AML-193 (cell line): ENCODE data around the gene FOCAD.
"Not testable (repeated sequence)": the region's sequence is repeated elsewhere in the genome, so short reads cannot be mapped to it uniquely, and the experiment has no call there.

Source experiments
- DNase-seq, 2 experiments: peaks; one replicate each; lab custom pipeline; 2025; lab: John Stamatoyannopoulos, UW

Gene FOCAD

GRCh38 chr9:20962536-20963225 lies 278.6 kb downstream of the FOCAD start:
- DNase-seq: no peak

- no peak for DNase-seq
Measured at GRCh38 chr9:20972684-20973083, 288.6 kb downstream of the FOCAD start.

DNA sequence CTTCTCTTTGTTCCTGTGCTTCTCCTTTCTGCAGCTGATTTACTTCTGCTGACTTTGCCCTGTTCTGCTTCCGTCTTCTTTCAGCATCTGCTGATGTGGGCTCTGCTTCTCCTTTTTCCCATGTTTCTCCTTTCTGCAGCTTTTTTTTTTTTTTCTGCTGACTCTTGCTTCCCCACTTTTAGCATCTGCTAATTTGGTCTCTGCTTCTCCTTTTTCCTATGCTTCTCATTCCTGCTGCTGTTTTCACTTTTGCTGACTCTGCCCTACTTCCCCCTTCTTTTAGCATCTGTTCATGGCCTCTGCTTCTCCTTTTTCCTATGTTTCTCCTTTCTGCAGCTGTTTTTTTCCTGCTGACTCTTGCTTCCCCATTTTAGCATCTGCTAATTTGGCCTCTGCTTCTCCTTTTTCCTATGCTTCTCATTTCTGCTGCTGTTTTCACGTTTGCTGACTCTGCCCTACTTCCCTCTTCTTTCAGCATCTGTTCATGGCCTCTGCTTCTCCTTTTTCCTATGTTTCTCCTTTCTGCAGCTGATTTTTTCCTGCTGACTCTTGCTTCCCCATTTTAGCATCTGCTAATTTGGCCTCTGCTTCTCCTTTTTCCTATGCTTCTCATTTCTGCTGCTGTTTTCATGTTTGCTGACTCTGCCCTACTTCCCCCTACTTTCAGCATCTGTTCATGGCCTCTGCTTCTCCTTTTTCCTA lies 289.3 kb downstream of the FOCAD start:
- not testable (repeated sequence) for DNase-seq

DNA sequence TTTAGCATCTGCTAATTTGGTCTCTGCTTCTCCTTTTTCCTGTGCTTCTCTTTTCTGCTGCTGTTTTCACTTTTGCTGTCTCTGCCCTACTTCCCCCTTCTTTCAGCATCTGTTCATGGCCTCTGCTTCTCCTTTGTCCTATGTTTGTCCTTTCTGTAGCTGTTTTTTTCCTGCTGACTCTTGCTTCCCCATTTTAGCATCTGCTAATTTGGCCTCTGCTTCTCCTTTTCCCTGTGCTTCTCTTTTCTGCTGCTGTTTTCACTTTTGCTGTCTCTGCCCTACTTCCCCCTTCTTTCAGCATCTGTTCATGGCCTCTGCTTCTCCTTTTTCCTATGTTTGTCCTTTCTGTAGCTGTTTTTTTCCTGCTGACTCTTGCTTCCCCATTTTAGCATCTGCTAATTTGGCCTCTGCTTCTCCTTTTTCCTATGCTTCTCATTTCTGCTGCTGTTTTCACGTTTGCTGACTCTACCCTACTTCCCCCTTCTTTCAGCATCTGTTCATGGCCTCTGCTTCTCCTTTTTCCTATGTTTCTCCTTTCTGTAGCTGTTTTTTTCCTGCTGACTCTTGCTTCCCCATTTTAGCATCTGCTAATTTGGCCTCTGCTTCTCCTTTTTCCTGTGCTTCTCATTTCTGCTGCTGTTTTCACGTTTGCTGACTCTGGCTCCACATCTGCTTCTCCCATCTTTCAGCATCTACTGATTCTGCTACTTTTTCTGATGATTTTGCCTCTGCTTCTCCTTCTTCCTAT lies 290.3 kb downstream of the FOCAD start:
- DNase-seq: not testable (repeated sequence)

GRCh38 chr9:20978249-20978648 lies 294.2 kb downstream of the FOCAD start:
- DNase-seq: no peak

- DNase-seq: peak; percentile 82 to 87
Measured at GRCh38 chr9:20980832-20981455, 296.9 kb downstream of the FOCAD start.

DNA sequence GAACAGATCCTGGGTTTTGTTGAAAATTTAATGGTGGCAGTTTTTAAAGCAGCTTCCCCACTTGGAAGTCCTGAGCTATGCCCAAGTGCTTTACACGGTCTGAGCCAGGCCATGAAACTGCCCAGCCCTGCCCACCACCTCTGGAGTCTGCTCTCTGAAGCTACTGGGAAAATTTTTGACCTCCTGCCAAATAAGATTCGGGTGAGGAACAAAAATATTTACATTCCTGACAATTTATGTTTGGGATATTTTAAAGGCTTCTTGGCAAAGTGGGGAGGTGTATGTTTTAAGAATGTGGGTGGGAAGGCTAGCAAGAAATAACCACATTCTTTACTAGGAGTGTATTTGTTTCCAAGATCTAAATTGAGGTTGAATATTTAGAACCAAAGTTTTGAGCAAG lies 297.4 kb downstream of the FOCAD start:
- DNase-seq: no peak

DNA sequence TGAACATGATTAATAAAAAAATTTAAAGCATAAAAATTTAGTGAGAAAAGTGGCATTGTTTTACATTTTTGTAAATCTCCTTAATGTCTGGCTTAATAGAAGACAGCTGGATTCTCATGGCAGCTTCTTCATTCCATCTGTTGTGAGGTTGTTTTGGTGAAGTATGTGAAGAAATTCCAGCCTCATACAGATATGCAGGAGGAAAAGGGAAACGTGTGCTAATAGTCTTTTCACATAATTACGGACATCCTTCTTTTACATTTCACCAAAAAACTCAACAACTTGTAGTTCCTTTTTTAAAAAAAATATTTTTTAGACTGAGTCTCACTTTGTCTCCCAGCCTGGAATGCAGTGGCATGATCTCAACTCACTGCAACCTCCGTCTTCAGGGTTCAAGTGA lies 300.4 kb downstream of the FOCAD start:
- no peak for DNase-seq

- no peak for DNase-seq
Measured at GRCh38 chr9:20985851-20986600, 302.0 kb downstream of the FOCAD start.

DNA sequence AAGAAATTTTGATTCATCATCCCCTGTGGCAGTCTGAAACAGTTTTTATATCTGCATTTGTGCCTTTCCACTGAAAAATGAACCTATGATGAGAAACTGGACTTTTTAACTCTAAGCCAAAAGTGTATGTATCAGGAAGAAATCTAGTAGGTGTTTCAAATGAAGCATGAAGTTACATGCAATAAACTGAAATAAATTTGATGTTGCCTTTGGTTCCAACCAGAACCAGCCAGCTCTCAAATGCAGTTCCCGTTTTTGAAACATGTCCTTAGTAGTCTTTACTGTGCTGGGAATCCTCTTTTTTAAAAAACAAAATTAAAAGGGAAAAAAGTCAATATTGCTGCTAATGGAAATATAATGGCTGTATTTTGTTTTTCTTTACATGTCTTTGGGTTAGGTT lies 303.5 kb downstream of the FOCAD start:
- DNase-seq: no peak

GRCh38 chr9:20988061-20988460 lies 304.0 kb downstream of the FOCAD start:
- no peak for DNase-seq

- DNase-seq: no peak
Measured at GRCh38 chr9:20988671-20989315, 304.7 kb downstream of the FOCAD start.

DNA sequence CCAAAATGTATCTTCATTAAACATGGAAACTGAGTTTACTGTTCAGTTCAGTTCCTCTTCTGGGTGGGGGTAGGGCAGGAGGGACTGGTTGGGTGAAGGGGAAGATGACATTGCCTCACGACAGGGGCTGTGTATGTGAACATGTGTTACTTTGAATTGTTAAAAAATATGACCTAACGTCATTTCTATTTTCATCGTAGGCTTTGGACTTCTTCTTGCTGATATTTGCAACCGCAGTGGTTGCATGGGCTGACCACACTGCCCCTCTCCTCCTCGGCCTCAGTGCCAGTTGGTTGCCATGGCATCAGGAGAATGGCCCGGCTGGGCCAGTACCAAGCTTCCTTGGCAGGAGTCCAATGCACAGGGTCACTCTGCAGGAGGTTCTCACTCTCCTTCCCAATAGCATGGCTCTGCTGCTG lies 305.9 kb downstream of the FOCAD start:
- no peak for DNase-seq

- DNase-seq: peak; percentile 89 to 94
Measured at GRCh38 chr9:20990867-20991266, 306.8 kb downstream of the FOCAD start.

DNA sequence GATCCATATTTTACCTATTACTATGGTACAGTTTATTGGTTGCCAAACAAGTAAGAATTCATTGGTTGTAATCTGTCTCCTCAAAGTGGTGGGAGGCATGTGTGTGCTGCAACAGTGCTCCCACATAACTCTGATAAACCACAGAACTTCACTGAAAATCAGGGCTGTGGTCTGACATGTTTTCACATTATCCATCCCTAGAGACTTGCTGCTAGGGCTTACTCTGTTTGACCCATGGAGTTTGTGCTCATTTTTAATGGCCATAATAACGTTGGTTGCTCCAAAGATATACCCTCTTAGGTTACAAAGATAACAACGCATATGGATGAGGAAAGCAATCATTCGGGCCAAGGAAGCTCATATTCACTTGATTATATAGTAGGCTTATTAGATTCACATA lies 310.4 kb downstream of the FOCAD start:
- no peak for DNase-seq

- no peak for DNase-seq
Measured at GRCh38 chr9:20995616-20996015, 311.6 kb downstream of the FOCAD start.

DNA sequence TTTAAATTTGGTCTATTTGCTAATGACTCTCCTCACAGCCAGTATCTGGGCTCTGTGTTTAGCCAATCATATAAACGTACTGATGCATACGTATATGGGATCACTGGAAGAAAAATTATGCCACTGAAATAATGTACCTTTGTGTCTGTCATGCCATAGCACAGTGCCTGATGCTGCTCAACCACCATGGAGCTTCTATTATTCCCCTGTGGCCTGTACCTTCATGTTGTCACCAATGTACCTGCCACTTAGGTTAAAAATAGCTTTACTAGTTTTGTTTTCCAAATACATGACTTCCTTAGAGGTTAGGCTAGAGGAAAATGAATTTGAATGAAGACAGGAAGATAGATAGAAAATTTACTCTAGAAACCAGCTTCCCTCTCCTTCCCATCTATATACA lies 312.8 kb downstream of the FOCAD start:
- no peak for DNase-seq

DNA sequence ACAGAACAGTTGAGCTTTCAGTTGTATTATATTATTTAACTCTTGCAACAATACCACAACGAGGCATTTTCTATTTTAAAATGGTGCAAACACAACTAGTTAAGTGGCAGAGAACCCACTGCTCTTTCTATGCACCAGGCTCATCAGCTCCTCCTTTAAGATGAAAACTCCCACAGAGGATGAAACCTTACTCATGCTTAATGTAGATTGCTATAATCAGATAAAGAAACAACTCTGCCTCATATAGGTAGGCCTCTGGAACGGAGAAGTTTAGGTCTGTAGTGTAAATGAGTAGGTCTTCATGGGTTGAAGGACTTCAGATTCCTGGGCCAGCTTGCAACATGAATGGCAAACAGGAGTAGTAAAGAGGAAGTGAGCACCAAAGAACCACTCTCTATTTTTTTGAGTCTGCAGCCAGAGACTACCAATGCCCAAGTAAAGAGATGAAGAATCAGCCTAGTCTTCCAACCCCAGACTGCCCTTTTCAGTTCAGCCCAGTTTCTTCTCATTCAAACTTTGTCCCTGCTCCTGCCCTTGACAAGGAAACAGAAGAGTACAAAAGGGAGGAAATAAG lies 313.5 kb downstream of the FOCAD start:
- peak; percentile 7 to 10 for DNase-seq

- DNase-seq: no peak
Measured at GRCh38 chr9:21001581-21001980, 317.5 kb downstream of the FOCAD start.

DNA sequence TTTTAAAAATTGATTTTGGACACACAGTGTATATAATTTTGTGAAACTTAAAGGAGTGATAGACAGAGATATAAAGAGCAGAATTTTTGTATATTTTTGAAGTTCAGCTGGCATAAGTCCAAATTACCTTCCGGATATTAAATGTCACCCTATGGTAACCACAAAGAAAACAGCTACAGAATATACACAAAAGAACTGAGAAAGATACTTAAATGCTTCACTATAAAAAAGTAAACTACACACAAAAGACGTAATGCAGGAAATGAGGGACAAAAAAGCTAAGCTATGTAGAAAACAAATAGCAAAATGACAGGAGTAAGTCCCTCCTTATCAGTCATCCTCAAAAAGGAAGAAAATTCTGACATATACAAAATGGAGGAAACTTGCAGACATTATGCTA lies 318.0 kb downstream of the FOCAD start:
- no peak for DNase-seq
